Motor neuron (in vitro differentiated cells): Measurements from ENCODE around the gene RC3H1. TPM values are rescaled to one million over a fixed set of nuclear protein-coding genes. Genes with fewer than 3 reads are reported as not detected.
"Not testable (repeated sequence)": the region's sequence is repeated elsewhere in the genome, so short reads cannot be mapped to it uniquely, and the experiment has no call there.

ENCODE experiments used
- ATAC-seq, 8 experiments: fragments of 200-7000 bp; cut with Tn5 transposase; replicated peaks in 6 of 8; 2 replicates each; pipeline ENCODE4 v1.8.0; 2021; ENCODE audit warnings: mild to moderate bottlenecking in 8 of 8, moderate library complexity in 8 of 8
- H3K27ac ChIP-seq, 2 donors: fragments of 250-450 bp; sonication (Bioruptor Pico); 2 replicates each; pipeline ENCODE4 v1.9.0; 2021; ENCODE audit warnings: antibody characterized with exemption in 2 of 2, mild to moderate bottlenecking in 2 of 2, moderate library complexity in 1 of 2
- H3K4me1 ChIP-seq, 2 donors: fragments of 250-450 bp; sonication (Bioruptor Pico); replicated peaks in 1 of 2; 2 replicates each; pipeline ENCODE4 v1.6.1; 2021; ENCODE audit warnings: antibody characterized with exemption in 2 of 2, mild to moderate bottlenecking in 2 of 2, moderate library complexity in 1 of 2
- H3K4me3 ChIP-seq, 5 donors: fragments of 250-450 bp; sonication (Bioruptor Pico); 2 replicates each; pipeline ENCODE4 v1.9.0; 2021; ENCODE audit warnings: antibody characterized with exemption in 5 of 5, mild to moderate bottlenecking in 5 of 5, moderate library complexity in 4 of 5
- WGBS, 10 experiments: fragments of 450-650 bp; shearing (Covaris generic); methylation state at CpG; one replicate each; pipeline ENCODE4 v1.0.0; 2022; 5-methylcytosine and 5-hydroxymethylcytosine counted together
- in situ Hi-C, 9 experiments: fragments of 400-800 bp; cut with MboI; loops; one replicate each; pipeline ENCODE4 v1.15.0; 2021; ENCODE audit warnings: low sequenced_read_pairs in 9 of 9, low pct_unique_long_range_greater_than_20kb in 2 of 9; ENCODE audit not compliant: unreplicated experiment in 9 of 9
- total RNA-seq, 8 experiments: library from RNA; unstranded; fragments of 300-600 nt; gene quantifications; 2 replicates each; pipeline versions ENCODE4 v1.2.3 to v1.2.4, GENCODE V29; 2022

The RC3H1 gene
- total RNA-seq, 8 experiments from 2014 or later, result 18.9 to 30.0 (median 25.0) TPM

- 50 to 100% (median 93%) methylated on average over 1 to 3 of the region's 3 CpGs for WGBS, 10 experiments
- no peak overlapping the region for H3K4me3 ChIP-seq
- ATAC-seq, result no peak
- H3K4me1 ChIP-seq, result peaks cover 5 to 13% of the 10 kb centered on the region in 2 donors
- no peak overlapping the region for H3K27ac ChIP-seq
- in situ Hi-C loops, result no loop called here
Measured at GRCh38 chr1:174013864-174014418, 8.2 kb downstream of the RC3H1 start.

GRCh38 chr1:174008979-174009378 is 13.2 kb downstream of the RC3H1 start:
- H3K27ac ChIP-seq, result no peak overlapping the region
- in situ Hi-C loops, result no loop called here
- WGBS, 10 experiments, result 100% methylated on average over 1 of the region's 1 CpG; no CpG with 5 or more reads in 5 of the 10 experiments
- ATAC-seq, result no peak
- no peak overlapping the region for H3K4me3 ChIP-seq
- H3K4me1 ChIP-seq, result no peaks in the 10 kb centered on the region

GRCh38 chr1:174008269-174008668 is 13.9 kb downstream of the RC3H1 start:
- H3K27ac ChIP-seq, result no peak overlapping the region
- no peaks in the 10 kb centered on the region for H3K4me1 ChIP-seq
- ATAC-seq, result no peak
- 88 to 100% (median 96%) methylated on average over 1 to 2 of the region's 2 CpGs; no CpG with 5 or more reads in 1 of the 10 experiments for WGBS, 10 experiments
- H3K4me3 ChIP-seq, result no peak overlapping the region
- in situ Hi-C loops, result no loop called here

GRCh38 chr1:174007851-174008250 is 14.3 kb downstream of the RC3H1 start:
- in situ Hi-C loops, result no loop called here
- no peaks in the 10 kb centered on the region for H3K4me1 ChIP-seq
- H3K4me3 ChIP-seq, result no peak overlapping the region
- no peak overlapping the region for H3K27ac ChIP-seq
- no peak for ATAC-seq

- in situ Hi-C loops, result no loop called here
- peak in 2 of 8 experiments; percentile 36 to 40 for ATAC-seq
- 31 to 100% (median 90%) methylated on average over 2 of the region's 2 CpGs; no CpG with 5 or more reads in 2 of the 10 experiments for WGBS, 10 experiments
Measured at GRCh38 chr1:174005032-174005431, 17.1 kb downstream of the RC3H1 start.

GRCh38 chr1:174003867-174004266 is 18.3 kb downstream of the RC3H1 start:
- no peak for ATAC-seq
- 93 to 100% (median 99%) methylated on average over 2 to 4 of the region's 4 CpGs; no CpG with 5 or more reads in 2 of the 10 experiments for WGBS, 10 experiments
- H3K4me3 ChIP-seq, result no peak overlapping the region
- in situ Hi-C loops, result no loop called here
- peaks cover 9 to 10% of the 10 kb centered on the region in 2 donors for H3K4me1 ChIP-seq
- H3K27ac ChIP-seq, result no peak overlapping the region

More at GRCh38 chr1:174005032-174005431, 17.1 kb downstream of the RC3H1 start:
- Histone ChIP-seq H3K27ac (no peak overlapping the region), H3K4me3 (no peak overlapping the region), H3K4me1 (peaks cover 9 to 10% of the 10 kb centered on the region in 2 donors)

- Histone ChIP-seq H3K4me3 (no peak overlapping the region), H3K4me1 (peaks cover 9 to 10% of the 10 kb centered on the region in 2 donors), H3K27ac (no peak overlapping the region)
- in situ Hi-C loops, result no loop called here
- ATAC-seq, result no peak
- 0 to 100% (median 81%) methylated on average over 1 to 3 of the region's 3 CpGs; no CpG with 5 or more reads in 1 of the 10 experiments for WGBS, 10 experiments
Measured at GRCh38 chr1:174001573-174001972, 20.6 kb downstream of the RC3H1 start.

- in situ Hi-C loops, result no loop called here
- Histone ChIP-seq H3K4me3 (no peak overlapping the region), H3K4me1 (peaks cover 9 to 10% of the 10 kb centered on the region in 2 donors), H3K27ac (no peak overlapping the region)
- 0 to 93% (median 83%) methylated on average over 1 to 3 of the region's 3 CpGs for WGBS, 10 experiments
- no peak for ATAC-seq
Measured at GRCh38 chr1:174000371-174000770, 21.8 kb downstream of the RC3H1 start.

- no peak for ATAC-seq
- H3K4me1 ChIP-seq, result peaks cover 9 to 10% of the 10 kb centered on the region in 2 donors
- in situ Hi-C loops, result loop anchor here in 1 of 9 experiments (25.0 kb wide), 1 partner anchor 215 kb away; no protein-coding TSS in a partner anchor
- 0 to 100% (median 88%) methylated on average over 1 of the region's 1 CpG for WGBS, 10 experiments
- H3K4me3 ChIP-seq, result no peak overlapping the region
- no peak overlapping the region for H3K27ac ChIP-seq
Measured at GRCh38 chr1:173997791-173998190, 24.4 kb downstream of the RC3H1 start.

GRCh38 chr1:173996995-173997394 is 25.2 kb downstream of the RC3H1 start:
- H3K27ac ChIP-seq, result no peak overlapping the region
- in situ Hi-C loops, result loop anchor here in 1 of 9 experiments (25.0 kb wide), 1 partner anchor 215 kb away; no protein-coding TSS in a partner anchor
- no peak overlapping the region for H3K4me3 ChIP-seq
- no peak for ATAC-seq
- 77 to 100% (median 93%) methylated on average over 1 to 5 of the region's 5 CpGs for WGBS, 10 experiments
- peaks cover 9 to 10% of the 10 kb centered on the region in 2 donors for H3K4me1 ChIP-seq

GRCh38 chr1:173995475-173995874 is 26.7 kb downstream of the RC3H1 start:
- Histone ChIP-seq H3K4me3 (no peak overlapping the region), H3K4me1 (peaks cover 0 to 2% of the 10 kb centered on the region in 2 donors), H3K27ac (no peak overlapping the region)
- no peak for ATAC-seq
- in situ Hi-C loops, result loop anchor here in 1 of 9 experiments (25.0 kb wide), 1 partner anchor 217 kb away; no protein-coding TSS in a partner anchor

GRCh38 chr1:173993948-173994347 is 28.2 kb downstream of the RC3H1 start:
- not testable (repeated sequence) for ATAC-seq, H3K4me3 ChIP-seq, H3K27ac ChIP-seq, H3K4me1 ChIP-seq
- 94 to 100% (median 100%) methylated on average over 1 to 11 of the region's 11 CpGs; no CpG with 5 or more reads in 2 of the 10 experiments for WGBS, 10 experiments
- in situ Hi-C loops, result loop anchor here in 1 of 9 experiments (25.0 kb wide), 1 partner anchor 218 kb away; no protein-coding TSS in a partner anchor

- H3K4me1 ChIP-seq, result no peaks in the 10 kb centered on the region
- ATAC-seq, result no peak
- in situ Hi-C loops, result loop anchor here in 1 of 9 experiments (25.0 kb wide), 1 partner anchor 224 kb away; no protein-coding TSS in a partner anchor
- H3K27ac ChIP-seq, result no peak overlapping the region
- no peak overlapping the region for H3K4me3 ChIP-seq
Measured at GRCh38 chr1:173988068-173988467, 34.1 kb downstream of the RC3H1 start.

- H3K27ac ChIP-seq, result no peak overlapping the region
- in situ Hi-C loops, result loop anchor here in 1 of 9 experiments (25.0 kb wide), 1 partner anchor 225 kb away; no protein-coding TSS in a partner anchor
- WGBS, 10 experiments, result 94 to 100% (median 100%) methylated on average over 2 to 3 of the region's 3 CpGs; no CpG with 5 or more reads in 2 of the 10 experiments
- no peak for ATAC-seq
- no peaks in the 10 kb centered on the region for H3K4me1 ChIP-seq
- no peak overlapping the region for H3K4me3 ChIP-seq
Measured at GRCh38 chr1:173986951-173987350, 35.2 kb downstream of the RC3H1 start.
